ENCODE data around the gene SP140L.

Gene SP140L

DNA sequence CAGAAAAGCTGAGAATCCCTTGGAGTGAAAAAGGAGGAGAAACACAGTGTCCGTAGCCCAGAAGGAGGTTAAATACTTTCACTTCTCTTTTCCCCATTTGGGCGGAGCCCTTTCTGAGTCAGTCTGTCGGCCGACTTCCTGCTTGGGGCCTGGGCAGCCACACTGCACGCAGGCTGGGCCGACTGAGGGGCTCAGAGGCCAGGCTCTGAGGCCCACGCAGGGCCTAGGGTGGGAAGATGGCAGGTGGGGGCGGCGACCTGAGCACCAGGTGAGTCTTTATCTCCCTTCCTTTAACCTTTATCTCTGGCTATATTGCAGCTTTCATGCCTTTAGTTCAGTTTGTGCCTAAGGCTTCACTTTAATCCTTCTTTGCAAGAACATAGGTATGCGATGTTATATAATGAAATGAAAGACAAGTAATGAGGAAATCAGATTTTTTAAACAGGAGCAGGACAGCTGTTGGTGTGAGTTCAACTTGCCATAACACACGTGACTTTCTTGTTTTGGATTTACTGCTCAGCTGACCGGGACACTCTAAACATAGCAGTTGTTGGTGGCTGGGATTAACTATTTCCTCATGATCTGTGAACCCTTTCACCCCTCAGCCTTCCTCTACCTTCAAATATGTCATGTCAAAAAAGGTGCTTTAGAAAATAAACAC, 89.2 kb downstream of the SP140L start, which contains the start of gene SP100:
SP100 (plus strand) TSS at position 141 of the 661 bp plus-strand sequence; CDS start at position 237, 96 bp downstream.
- in situ Hi-C loops (cut with HindIII; ENCODE audit: low sequenced_read_pairs): no loop called here
- peak; percentile 59 for DNase-seq (ENCODE audit: low read depth)
- TF ChIP-seq, protein P1, sequence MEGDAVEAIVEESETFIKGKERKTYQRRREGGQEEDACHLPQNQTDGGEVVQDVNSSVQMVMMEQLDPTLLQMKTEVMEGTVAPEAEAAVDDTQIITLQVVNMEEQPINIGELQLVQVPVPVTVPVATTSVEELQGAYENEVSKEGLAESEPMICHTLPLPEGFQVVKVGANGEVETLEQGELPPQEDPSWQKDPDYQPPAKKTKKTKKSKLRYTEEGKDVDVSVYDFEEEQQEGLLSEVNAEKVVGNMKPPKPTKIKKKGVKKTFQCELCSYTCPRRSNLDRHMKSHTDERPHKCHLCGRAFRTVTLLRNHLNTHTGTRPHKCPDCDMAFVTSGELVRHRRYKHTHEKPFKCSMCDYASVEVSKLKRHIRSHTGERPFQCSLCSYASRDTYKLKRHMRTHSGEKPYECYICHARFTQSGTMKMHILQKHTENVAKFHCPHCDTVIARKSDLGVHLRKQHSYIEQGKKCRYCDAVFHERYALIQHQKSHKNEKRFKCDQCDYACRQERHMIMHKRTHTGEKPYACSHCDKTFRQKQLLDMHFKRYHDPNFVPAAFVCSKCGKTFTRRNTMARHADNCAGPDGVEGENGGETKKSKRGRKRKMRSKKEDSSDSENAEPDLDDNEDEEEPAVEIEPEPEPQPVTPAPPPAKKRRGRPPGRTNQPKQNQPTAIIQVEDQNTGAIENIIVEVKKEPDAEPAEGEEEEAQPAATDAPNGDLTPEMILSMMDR (IDR thresholded peaks at IDR 0.05; ENCODE audit: low read depth, low read length, missing control alignments): no peak
- peak within 1 kb of the TSS; percentile 59 for H3K4me3 ChIP-seq (ENCODE audit: low read depth, low read length)

DNA sequence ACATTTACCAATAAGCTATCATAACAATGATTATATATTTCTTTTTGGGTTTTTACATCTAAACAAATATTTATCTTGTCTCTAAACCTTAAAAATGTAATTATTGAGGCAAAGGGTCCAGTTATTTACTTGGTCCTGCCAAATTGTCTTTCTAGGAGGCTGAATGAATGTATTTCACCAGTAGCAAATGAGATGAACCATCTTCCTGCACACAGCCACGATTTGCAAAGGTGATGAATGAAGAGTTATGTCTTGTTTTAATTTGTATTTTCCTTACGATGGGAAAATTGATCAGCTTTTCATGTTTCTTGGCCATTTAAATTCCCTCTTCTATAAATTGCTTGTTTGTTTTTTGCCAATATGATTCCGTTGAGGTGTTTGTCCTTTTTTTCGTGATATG, 90.4 kb downstream of the SP140L start:
- in situ Hi-C loops (cut with HindIII; ENCODE audit: low sequenced_read_pairs): no loop called here
- no peak for DNase-seq (ENCODE audit: low read depth)
- TF ChIP-seq, protein P1 (IDR thresholded peaks at IDR 0.05; ENCODE audit: low read depth, low read length, missing control alignments): no peak
- peak overlapping the region; percentile 59 for H3K4me3 ChIP-seq (ENCODE audit: low read depth, low read length)

DNA sequence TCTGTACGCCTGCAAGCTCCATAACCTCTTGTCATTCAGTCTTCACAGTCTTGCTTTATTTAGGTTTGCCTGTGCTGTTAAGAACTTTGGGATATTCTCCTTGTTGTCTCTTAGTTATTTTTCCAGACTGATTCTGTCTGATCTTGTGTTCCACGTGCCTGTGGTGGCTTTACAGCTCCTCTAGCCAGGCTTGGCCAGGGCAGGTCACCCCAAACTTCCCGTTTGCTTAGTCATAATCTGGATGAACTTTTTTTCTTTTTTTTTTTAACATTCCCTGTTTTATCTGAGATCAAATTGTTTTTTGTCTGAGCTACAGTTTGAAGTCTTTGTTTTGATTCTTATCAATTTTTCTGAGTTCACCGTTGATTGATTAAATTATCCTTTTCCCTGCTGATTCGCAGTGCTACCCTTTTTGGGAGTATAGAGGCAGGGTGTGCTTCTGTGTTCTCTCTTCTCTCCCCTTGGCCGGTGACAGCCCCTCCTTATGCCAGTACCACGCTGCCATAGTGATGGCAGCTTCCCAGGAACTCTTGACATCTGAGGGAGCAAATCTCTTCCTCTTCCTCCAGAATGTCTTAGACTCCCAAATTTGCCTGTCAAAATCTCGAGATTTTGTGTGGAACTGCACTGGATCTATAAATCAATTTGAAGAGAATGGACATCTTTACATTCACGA, 91.5 kb downstream of the SP140L start:
- in situ Hi-C loops (cut with HindIII; ENCODE audit: low sequenced_read_pairs): no loop called here
- H3K4me3 ChIP-seq (ENCODE audit: low read depth, low read length): peak overlapping the region; percentile 25
- DNase-seq (ENCODE audit: low read depth): no peak
- TF ChIP-seq, protein P1 (IDR thresholded peaks at IDR 0.05; ENCODE audit: low read depth, low read length, missing control alignments): no peak

DNA sequence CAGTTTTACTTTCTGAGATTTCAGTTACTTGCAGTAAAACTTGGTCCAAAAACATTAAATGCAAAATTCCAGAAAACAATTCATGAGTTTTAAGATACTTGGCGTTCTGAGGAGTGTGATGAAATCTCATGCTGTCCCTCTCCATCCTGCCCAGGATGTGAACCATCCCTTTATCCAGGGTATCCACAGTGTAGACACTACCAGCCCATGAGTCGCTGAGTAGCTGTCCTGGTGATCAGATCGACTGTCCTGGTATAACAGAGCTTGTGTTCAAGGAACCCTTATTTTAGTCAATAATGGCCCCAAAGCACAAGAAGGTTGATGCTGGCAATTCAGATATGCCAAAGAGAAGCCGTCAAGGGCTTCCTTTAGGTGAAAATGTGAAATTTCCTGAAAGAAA, 92.2 kb downstream of the SP140L start:
- H3K4me3 ChIP-seq (ENCODE audit: low read depth, low read length): no peak overlapping the region
- DNase-seq (ENCODE audit: low read depth): no peak
- in situ Hi-C loops (cut with HindIII; ENCODE audit: low sequenced_read_pairs): no loop called here
- TF ChIP-seq, protein P1 (IDR thresholded peaks at IDR 0.05; ENCODE audit: low read depth, low read length, missing control alignments): no peak

DNA sequence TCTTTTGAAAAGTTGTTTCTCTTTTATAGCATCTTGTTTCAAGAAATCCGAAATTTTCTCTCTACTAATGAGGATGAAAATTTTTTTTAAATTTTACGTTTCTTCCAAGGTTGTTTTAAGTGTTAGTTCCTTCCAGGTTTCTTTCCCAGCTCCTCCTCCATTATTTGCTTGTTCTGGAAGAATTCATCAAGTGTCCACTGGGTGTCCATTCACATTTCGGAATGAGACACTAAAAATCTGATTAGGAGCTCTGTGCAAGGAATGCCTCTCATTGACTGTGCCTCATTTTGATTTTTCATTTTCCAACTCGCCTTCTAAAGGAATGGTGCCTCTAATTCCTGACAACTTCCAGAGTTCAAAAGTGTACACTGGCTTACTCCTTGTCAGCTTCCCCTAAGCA, 95.2 kb downstream of the SP140L start:
- DNase-seq (ENCODE audit: low read depth): no peak

DNA sequence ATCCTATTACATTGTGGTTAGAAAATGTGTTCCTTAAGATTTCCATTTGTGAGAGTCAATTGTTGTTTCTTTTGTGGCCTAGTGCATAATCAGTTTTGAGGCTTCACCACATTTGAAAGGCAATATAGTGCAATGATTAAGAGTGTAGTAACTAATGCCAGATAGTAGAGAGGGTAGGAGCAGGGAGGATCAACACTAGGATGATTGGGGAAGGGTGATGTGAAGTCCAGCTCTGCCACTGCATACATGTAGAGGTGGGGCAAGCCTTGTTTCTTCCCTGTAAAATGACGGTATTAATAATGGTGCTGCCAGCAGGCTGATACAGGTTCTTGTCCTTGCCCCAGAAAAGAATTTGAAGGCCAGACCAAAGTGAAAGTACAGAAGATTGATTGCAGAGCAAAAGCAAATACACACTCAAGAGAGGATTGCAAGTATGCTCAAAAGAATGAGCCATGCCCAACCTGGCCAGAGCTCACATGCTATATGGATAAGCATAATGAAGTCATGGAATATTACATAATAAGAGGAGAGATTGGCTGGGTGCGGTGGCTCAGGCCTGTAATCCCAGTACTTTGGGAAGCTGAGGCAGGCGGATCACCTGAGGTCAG, 97.0 kb downstream of the SP140L start:
- in situ Hi-C loops (cut with HindIII; ENCODE audit: low sequenced_read_pairs): no loop called here
- TF ChIP-seq, protein P1 (IDR thresholded peaks at IDR 0.05; ENCODE audit: low read depth, low read length, missing control alignments): no peak
- H3K4me3 ChIP-seq (ENCODE audit: low read depth, low read length): no peak overlapping the region
- no peak for DNase-seq (ENCODE audit: low read depth)

More for the DNA sequence above, 95.2 kb downstream of the SP140L start:
- in situ Hi-C loops (cut with HindIII; ENCODE audit: low sequenced_read_pairs): no loop called here
- no peak overlapping the region for H3K4me3 ChIP-seq (ENCODE audit: low read depth, low read length)
- TF ChIP-seq, protein P1 (IDR thresholded peaks at IDR 0.05; ENCODE audit: low read depth, low read length, missing control alignments): no peak
